Activated naive CD4-positive, alpha-beta T cell treated with anti-CD3 and anti-CD28 coated beads, Interleukin-2, amount 50 U/mL, for 72 hours (primary cell): ENCODE data around the gene RHOJ. TPM values are rescaled to one million over a fixed set of nuclear protein-coding genes. Genes with fewer than 3 reads are reported as not detected.
"Not testable (repeated sequence)": the region's sequence is repeated elsewhere in the genome, so short reads cannot be mapped to it uniquely, and the experiment has no call there.

ENCODE experiments used
- ATAC-seq, 2 donors: fragments of 150-1000 bp; cut with Tn5 transposase; 2 replicates each; pipeline ENCODE4 v1.10.0; 2021; ENCODE audit warnings: mild to moderate bottlenecking in 2 of 2, moderate library complexity in 2 of 2
- DNase-seq, 2 donors: peaks; one replicate each; pipeline ENCODE4 v3.0.0; 2021 to 2022; ENCODE audit warnings: low spot score in 2 of 2
- H3K27ac Mint-ChIP-seq, 2 donors: one replicate each; pipeline ENCODE4 v1.8.0; 2022; ENCODE audit warnings: mild to moderate bottlenecking in 2 of 2, mixed read lengths in 2 of 2
- H3K36me3 Mint-ChIP-seq, 2 donors: one replicate each; pipeline ENCODE4 v1.8.0; 2022; ENCODE audit warnings: mixed read lengths in 2 of 2
- H3K9me3 Mint-ChIP-seq, 2 donors: one replicate each; pipeline ENCODE4 v1.8.0; 2022; ENCODE audit warnings: mixed read lengths in 2 of 2
- total RNA-seq, 2 donors: library from RNA; stranded (reverse); gene quantifications; one replicate each; pipeline ENCODE4 v1.2.3, GENCODE V29; 2022

Gene RHOJ
- total RNA-seq, 2 donors from 2014 or later = not detected

- H3K27ac Mint-ChIP-seq = no peak overlapping the region
- ATAC-seq (no peak), DNase-seq (no peak)
- H3K9me3 Mint-ChIP-seq = no peaks in the 10 kb centered on the region
- H3K36me3 Mint-ChIP-seq = no peaks in the 10 kb centered on the region
Observed at GRCh38 chr14:63300854-63301253, 96.6 kb downstream of the RHOJ start.

DNA sequence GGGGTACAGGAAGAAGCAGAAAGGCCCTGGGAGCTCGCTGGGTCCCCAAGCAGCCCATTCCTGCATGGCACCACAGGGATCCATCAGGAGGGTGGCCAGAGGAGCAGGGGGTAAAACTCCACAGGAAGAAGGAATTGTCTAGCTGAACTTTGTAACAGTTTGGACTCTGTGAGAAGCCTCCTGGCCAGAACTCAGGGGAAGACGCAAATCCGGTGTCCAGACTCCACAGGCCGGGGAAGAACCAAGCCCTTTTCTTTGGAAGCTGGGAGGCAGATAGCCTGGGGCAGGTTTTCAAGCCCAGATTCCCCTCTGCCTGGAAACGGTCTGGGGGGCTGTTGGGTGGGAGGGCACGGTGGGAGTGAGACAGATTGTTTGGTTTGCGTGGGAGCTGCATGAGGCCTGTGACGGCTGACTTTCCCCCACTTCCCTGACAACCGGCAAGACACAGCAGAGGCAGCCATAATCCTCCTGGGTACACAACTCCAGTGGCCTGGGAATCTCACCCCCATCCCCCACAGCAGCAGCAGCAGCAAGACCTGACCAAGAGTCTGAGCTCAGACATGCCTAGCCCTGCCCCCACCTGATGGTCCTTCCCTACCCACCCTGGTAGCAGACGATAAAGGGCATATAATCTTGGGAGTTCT is 97.8 kb downstream of the RHOJ start:
- Mint-ChIP-seq H3K27ac (no peak overlapping the region), H3K9me3 (no peaks in the 10 kb centered on the region), H3K36me3 (no peaks in the 10 kb centered on the region)
- no peak for DNase-seq
- no peak for ATAC-seq

DNA sequence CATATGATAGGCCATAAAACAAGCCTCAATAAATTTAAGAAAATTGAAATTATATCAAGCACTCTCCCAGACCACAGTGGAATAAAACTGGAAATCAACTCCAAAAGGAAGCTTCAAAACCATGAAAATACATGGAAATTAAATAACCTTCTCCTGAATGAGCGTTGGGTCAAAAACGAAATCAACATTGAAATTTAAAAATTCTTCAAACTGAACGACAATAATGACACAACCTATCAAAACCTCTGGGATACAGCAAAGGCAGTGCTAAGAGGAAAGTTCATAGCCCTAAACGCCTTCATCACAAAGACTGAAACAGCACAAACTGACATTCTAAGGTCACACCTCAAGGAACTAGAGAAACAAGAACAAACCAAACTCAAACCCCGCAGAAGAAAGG is 100.2 kb downstream of the RHOJ start:
- H3K36me3 Mint-ChIP-seq, H3K27ac Mint-ChIP-seq, DNase-seq, ATAC-seq, H3K9me3 Mint-ChIP-seq: not testable (repeated sequence)

- H3K9me3 Mint-ChIP-seq = no peaks in the 10 kb centered on the region
- H3K36me3 Mint-ChIP-seq = no peaks in the 10 kb centered on the region
- ATAC-seq (no peak), DNase-seq (no peak)
- no peak overlapping the region for H3K27ac Mint-ChIP-seq
Observed at GRCh38 chr14:63308723-63309317, 104.6 kb downstream of the RHOJ start.

GRCh38 chr14:63318835-63319234 is 114.6 kb downstream of the RHOJ start, which contains the start of gene GPHB5:
Gene GPHB5, minus strand, starts transcription at chr14:63318935. Its CDS starts 1,086 bp downstream, at chr14:63317849.
- H3K36me3 Mint-ChIP-seq = no peaks in the 10 kb centered on the region
- H3K27ac Mint-ChIP-seq = no peak within 1 kb of the TSS
- no peak for DNase-seq
- no peak for ATAC-seq
- no peaks in the 10 kb centered on the region for H3K9me3 Mint-ChIP-seq

DNA sequence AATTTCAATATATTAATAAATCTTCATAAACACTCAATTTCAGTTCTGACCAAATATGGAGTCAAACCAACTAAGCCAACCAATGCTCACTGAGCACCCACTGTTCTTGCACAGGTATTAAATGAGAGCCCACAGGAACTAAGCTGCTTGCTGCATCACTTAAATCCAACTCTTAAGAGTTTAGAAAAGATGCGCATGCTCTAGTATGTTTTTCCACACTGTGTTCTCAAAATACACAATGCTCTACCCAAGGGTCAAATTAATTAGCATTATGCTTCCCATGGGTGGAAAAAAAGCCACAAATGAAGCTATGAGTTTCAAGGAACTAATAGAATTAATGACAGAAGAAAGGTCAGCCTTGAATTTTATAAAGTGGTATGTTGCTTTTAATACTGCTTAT is 118.2 kb downstream of the RHOJ start:
- H3K36me3 Mint-ChIP-seq = no peaks in the 10 kb centered on the region
- ATAC-seq (no peak), DNase-seq (no peak)
- no peak overlapping the region for H3K27ac Mint-ChIP-seq
- no peaks in the 10 kb centered on the region for H3K9me3 Mint-ChIP-seq

DNA sequence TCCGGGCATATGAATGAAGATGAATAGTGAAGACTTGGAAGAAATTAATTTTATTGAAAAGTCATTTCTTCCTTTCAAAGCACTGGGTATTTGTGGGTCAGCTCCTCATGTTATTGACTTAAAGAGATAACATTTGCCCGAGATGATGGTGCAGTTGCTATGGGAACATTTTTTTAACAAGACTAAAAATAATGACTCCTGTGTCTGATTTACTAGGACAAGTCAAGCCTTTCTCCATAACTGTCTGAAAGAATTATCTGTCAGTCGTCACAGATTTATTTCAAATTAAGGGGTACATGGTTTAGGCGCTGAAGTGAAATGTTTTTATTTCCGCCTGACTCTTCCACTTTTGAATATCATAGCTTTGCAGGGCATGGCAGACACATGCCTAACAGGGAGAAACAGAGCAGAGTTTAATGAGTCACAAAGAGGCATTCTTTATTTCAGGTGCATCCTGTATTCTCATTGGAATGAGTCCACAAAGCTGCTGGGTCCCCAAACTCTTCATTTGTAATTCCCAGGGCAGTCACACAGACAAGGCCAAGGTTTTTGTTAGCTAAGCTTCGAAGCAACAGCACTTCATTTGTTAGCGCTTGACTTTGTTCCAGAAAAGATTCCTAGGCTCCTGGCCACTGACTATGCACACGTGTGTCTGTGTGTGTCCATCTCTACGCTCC is 118.8 kb downstream of the RHOJ start:
- no peak for ATAC-seq
- no peaks in the 10 kb centered on the region for H3K9me3 Mint-ChIP-seq
- H3K27ac Mint-ChIP-seq = no peak overlapping the region
- no peaks in the 10 kb centered on the region for H3K36me3 Mint-ChIP-seq
- no peak for DNase-seq

GRCh38 chr14:63326840-63327239 is 122.6 kb downstream of the RHOJ start:
- no peaks in the 10 kb centered on the region for H3K36me3 Mint-ChIP-seq
- H3K27ac Mint-ChIP-seq = no peak overlapping the region
- DNase-seq (no peak), ATAC-seq (no peak)
- no peaks in the 10 kb centered on the region for H3K9me3 Mint-ChIP-seq

DNA sequence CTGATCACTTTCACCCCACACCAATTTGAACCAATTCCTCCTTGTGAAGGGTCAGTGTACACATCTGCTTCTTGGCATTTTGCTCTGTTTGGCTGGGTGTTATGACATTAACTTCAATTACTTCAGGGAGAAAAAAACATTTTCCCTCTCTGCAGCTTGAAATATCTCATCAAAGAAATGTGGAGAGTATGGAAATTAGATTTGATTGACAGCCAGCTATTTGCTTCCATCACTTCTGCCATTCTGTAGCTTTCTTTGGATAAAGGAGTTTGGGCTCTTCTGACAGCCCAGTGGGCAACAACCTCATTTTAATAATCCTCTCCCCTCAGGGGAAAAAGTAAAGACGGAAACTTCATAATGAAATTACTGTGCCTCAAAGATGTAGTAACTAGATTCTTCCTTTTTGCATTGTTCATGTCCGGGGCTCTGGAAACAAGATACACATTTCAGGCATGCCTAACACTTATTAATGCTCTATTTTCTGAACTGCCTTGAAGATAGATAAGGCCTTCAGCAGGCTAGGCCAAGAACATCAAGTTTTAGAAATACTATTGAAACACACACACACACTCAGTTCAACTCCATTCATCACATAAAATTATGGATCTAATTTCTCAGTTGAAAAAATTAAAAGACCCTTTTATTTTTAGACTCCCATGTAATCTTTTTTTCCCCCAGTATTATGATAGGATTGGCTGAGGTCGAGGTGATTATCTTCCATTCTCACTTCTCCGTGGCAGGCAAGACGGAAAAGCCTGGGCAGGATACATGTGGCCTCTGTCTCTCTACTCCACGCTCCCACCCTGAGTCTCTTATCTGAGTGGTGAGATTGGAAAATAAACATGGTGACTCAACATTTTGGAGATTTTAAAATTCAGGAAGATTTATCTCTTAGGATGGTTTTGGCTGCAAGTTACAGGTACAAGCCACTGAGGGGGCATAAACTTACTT is 124.8 kb downstream of the RHOJ start:
- no peaks in the 10 kb centered on the region for H3K9me3 Mint-ChIP-seq
- ATAC-seq (no peak), DNase-seq (no peak)
- H3K36me3 Mint-ChIP-seq = no peaks in the 10 kb centered on the region
- H3K27ac Mint-ChIP-seq = no peak overlapping the region

DNA sequence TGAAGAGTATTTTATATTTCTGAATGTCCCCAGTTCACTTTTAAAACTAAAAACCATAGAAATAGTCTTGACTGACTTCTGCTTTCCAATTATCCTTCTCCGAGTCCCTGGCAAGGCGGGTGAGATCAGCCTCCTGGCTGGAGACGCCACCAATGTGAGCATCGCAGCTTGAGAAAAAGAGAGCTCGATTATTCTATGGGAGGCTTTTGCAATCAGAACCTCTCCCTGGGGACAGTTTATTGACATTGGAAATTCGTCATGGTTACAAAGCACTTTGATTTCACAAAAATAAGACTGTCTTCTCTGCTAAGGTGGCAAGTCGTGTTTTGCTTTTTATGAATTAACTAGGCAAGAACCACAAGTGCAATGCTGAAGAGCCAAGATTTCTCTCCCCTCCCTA is 138.1 kb downstream of the RHOJ start:
- peaks cover 0 to 6% of the 10 kb centered on the region in 2 donors for H3K36me3 Mint-ChIP-seq
- peaks cover 3 to 4% of the 10 kb centered on the region in 2 donors for H3K9me3 Mint-ChIP-seq
- DNase-seq = no peak
- no peak for ATAC-seq
- no peak overlapping the region for H3K27ac Mint-ChIP-seq

Other genes with a start within 250 kb of the RHOJ start
- gene KCNH5, start 159.0 kb upstream of the RHOJ start, total RNA-seq = not detected
- not detected for gene GPHB5, start 114.5 kb downstream of the RHOJ start, total RNA-seq